Right ventricle myocardium inferior (tissue), 1 donor: Measurements from ENCODE around the gene WHRN. TPM values are rescaled to one million over a fixed set of nuclear protein-coding genes. Genes with fewer than 3 reads are reported as not detected.

ENCODE experiments used
- ATAC-seq: fragments of 200-7000 bp; cut with Tn5 transposase; one replicate; pipeline ENCODE4 v1.9.1; 2020; ENCODE audit warnings: mild to moderate bottlenecking, moderate library complexity
- DNase-seq: peaks from one replicate; pipeline ENCODE4 v3.0.0; 2021; ENCODE audit errors: missing footprints
- intact Hi-C: fragments of 100-400 bp; cut with DNase I; formaldehyde crosslinking; loops from one replicate; pipeline ENCODE4 v1.11.0; 2022
- total RNA-seq: library from RNA; stranded (reverse); fragmentation: NEBNext Ultra II Directional; extraction: Animal tissue kit (Norgen Biotek cat#: 25700); gene quantifications from one replicate; pipeline ENCODE4 v1.2.1, GENCODE V29; 2021
- donor health status: DM: no; HTN: yes; CAD: no; lungs with severe emphysema.

The WHRN gene
- total RNA-seq, 1 donor from 2014 or later = 0.49 TPM

- intact Hi-C loops = loop anchor here (10.0 kb wide), 1 partner anchor 188 kb away; the partner anchor contains the start of gene ATP6V1G1
- ATAC-seq = no peak
- DNase-seq = no peak
Observed at GRCh38 chr9:114396558-114397218, 108.6 kb downstream of the WHRN start.

GRCh38 chr9:114395768-114396167 is 109.5 kb downstream of the WHRN start:
- DNase-seq (no peak), ATAC-seq (no peak)
- intact Hi-C loops = loop anchor here (10.0 kb wide), 1 partner anchor 189 kb away; the partner anchor contains the start of gene ATP6V1G1

- intact Hi-C loops = loop anchor here (10.0 kb wide), 1 partner anchor 190 kb away; the partner anchor contains the start of gene ATP6V1G1
- no peak for ATAC-seq
- no peak for DNase-seq
Observed at GRCh38 chr9:114395334-114395617, 110.0 kb downstream of the WHRN start.

GRCh38 chr9:114394523-114395333 is 110.5 kb downstream of the WHRN start:
- DNase-seq (no peak), ATAC-seq (no peak)
- intact Hi-C loops = loop anchor here (10.0 kb wide), 1 partner anchor 190 kb away; the partner anchor contains the start of gene ATP6V1G1

- intact Hi-C loops = loop anchor here (10.0 kb wide), 1 partner anchor 192 kb away; the partner anchor contains the start of gene ATP6V1G1
- ATAC-seq = no peak
- DNase-seq = no peak
Observed at GRCh38 chr9:114392749-114393112, 112.5 kb downstream of the WHRN start.

GRCh38 chr9:114390952-114391351 is 114.3 kb downstream of the WHRN start:
- intact Hi-C loops = loop anchor here (10.0 kb wide), 1 partner anchor 194 kb away; the partner anchor contains the start of gene ATP6V1G1
- DNase-seq (no peak), ATAC-seq (no peak)

GRCh38 chr9:114389612-114390368 is 115.5 kb downstream of the WHRN start:
- no peak for DNase-seq
- ATAC-seq = no peak
- intact Hi-C loops = loop anchor here (10.0 kb wide), 1 partner anchor 195 kb away; the partner anchor contains the start of gene ATP6V1G1

GRCh38 chr9:114388764-114389375 is 116.4 kb downstream of the WHRN start:
- intact Hi-C loops = no loop called here

GRCh38 chr9:114388357-114388682 is 117.0 kb downstream of the WHRN start:
- ATAC-seq (no peak), DNase-seq (no peak)
- intact Hi-C loops = no loop called here

More at GRCh38 chr9:114388764-114389375, 116.4 kb downstream of the WHRN start:
- ATAC-seq (no peak), DNase-seq (no peak)

- ATAC-seq (peak; percentile 75), DNase-seq (peak; percentile 91)
- intact Hi-C loops = no loop called here
Observed at GRCh38 chr9:114387680-114388356, 117.5 kb downstream of the WHRN start, which contains the start of gene AKNA. AKNA (minus strand) TSS chr9:114387982; CDS start chr9:114381333, 6,649 bp downstream.

- ATAC-seq (no peak), DNase-seq (peak; percentile 65)
- intact Hi-C loops = no loop called here
Observed at GRCh38 chr9:114386886-114387679, 118.2 kb downstream of the WHRN start.

GRCh38 chr9:114386361-114386885 is 118.8 kb downstream of the WHRN start:
- intact Hi-C loops = no loop called here
- ATAC-seq (no peak), DNase-seq (no peak)

- DNase-seq (peak; percentile 90), ATAC-seq (peak; percentile 34)
- intact Hi-C loops = no loop called here
Observed at GRCh38 chr9:114385397-114386181, 119.7 kb downstream of the WHRN start.

- intact Hi-C loops = no loop called here
- ATAC-seq (no peak), DNase-seq (no peak)
Observed at GRCh38 chr9:114384836-114385396, 120.4 kb downstream of the WHRN start.

GRCh38 chr9:114384341-114384740 is 120.9 kb downstream of the WHRN start:
- intact Hi-C loops = no loop called here
- DNase-seq (no peak), ATAC-seq (no peak)

- ATAC-seq (peak; percentile 68), DNase-seq (no peak)
- intact Hi-C loops = no loop called here
Observed at GRCh38 chr9:114383521-114384231, 121.6 kb downstream of the WHRN start.
